Measurements from ENCODE around the gene CD2AP. TPM values are rescaled to one million over a fixed set of nuclear protein-coding genes. Genes with fewer than 3 reads are reported as not detected.

CD2AP gene
- total RNA-seq, 1 donor from 2014 or later, result 29.5 TPM

DNA sequence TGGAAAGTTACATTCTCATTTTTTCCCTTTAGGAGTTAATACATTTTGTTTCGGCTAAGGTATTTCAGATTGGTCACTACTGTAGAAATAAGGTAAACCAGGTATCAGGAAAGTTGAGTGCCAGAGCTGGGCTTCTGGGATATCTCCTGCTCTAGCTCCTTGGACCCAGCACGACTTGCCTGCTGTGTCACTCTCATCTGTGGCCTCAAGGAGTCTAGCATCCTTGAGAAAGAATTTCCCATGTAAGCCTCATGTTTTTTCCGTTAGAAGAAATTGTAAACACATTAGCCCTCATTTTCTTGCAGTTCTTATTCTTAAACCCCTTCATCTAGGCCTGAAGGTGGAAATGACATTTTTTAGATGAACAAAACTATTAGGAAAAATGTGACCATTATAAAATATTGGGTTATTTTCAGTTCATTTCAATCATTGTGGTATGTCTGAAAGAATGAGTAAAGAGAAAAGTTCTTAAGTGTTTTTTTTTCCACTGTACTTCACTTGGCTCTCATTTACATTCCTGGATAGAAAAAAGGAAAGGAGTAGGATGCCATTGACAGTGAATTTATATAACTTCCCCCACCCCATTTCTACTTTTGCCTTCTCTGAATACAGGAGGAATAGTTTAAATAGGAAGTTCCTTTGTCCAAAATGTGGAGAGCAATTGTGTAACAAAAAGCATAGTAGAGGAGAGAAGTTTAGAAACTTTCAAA lies 46.7 kb downstream of the CD2AP start:
- no peaks in the 10 kb centered on the region for H3K27me3 Mint-ChIP-seq
- no peak for TF ChIP-seq CTCF (conservative IDR thresholded peaks at IDR 0.05)
- H3K36me3 Mint-ChIP-seq, result peaks cover 29% of the 10 kb centered on the region
- H3K27ac Mint-ChIP-seq, result no peak overlapping the region
- no peak overlapping the region for H3K4me3 Mint-ChIP-seq
- no peak for DNase-seq (ENCODE audit: extremely low spot score, unreplicated experiment)
- peaks cover 4% of the 10 kb centered on the region for H3K4me1 Mint-ChIP-seq (ENCODE audit: unreplicated experiment)
- peaks cover 8% of the 10 kb centered on the region for H3K9me3 Mint-ChIP-seq

DNA sequence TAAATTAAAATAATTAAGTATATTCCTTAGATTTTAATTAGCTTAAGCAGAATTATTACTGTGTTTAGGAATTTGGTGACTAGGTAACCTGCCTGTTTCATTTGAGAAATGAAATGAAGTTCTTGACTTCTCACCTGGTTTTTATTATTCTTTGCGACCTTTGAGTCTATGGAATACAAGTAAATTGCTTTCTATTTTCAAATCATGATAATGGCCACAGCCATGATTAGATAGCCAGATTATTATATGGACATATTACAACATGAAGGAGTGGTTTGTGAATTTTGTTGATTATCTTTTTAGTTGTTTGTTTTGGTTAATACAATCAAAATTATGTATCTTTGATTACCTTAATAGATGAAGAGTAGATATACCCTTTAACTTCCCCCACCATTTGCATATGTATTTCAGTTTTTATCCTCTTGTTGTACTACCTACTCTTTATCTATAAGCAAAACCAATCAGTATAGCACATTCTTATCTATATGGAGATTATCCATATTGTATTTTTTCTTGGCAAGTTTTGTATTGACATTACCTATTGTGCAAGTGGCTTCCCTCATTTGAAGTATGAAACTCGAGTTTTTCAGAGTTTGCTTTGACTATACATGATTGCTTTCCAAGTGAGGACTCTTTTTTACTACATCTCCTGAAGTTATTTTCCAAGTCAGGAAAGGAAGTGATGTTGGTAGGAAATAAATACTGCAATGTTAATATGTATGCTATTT lies 47.9 kb downstream of the CD2AP start:
- TF ChIP-seq CTCF (conservative IDR thresholded peaks at IDR 0.05), result no peak
- H3K27me3 Mint-ChIP-seq, result no peaks in the 10 kb centered on the region

GRCh38 chr6:47527274-47527673 lies 49.7 kb downstream of the CD2AP start:
- H3K27ac Mint-ChIP-seq, result no peak overlapping the region
- H3K9me3 Mint-ChIP-seq, result peaks cover 12% of the 10 kb centered on the region
- no peak for TF ChIP-seq CTCF (conservative IDR thresholded peaks at IDR 0.05)
- H3K4me1 Mint-ChIP-seq (ENCODE audit: unreplicated experiment), result no peaks in the 10 kb centered on the region
- no peak overlapping the region for H3K4me3 Mint-ChIP-seq
- H3K27me3 Mint-ChIP-seq, result no peaks in the 10 kb centered on the region
- no peak for DNase-seq (ENCODE audit: extremely low spot score, unreplicated experiment)
- peaks cover 35% of the 10 kb centered on the region for H3K36me3 Mint-ChIP-seq

More for the DNA sequence above, 47.9 kb downstream of the CD2AP start:
- no peak overlapping the region for H3K4me3 Mint-ChIP-seq
- H3K4me1 Mint-ChIP-seq (ENCODE audit: unreplicated experiment), result no peaks in the 10 kb centered on the region
- peaks cover 12% of the 10 kb centered on the region for H3K9me3 Mint-ChIP-seq
- DNase-seq (ENCODE audit: extremely low spot score, unreplicated experiment), result no peak
- H3K27ac Mint-ChIP-seq, result peak overlapping the region; percentile 29
- peaks cover 35% of the 10 kb centered on the region for H3K36me3 Mint-ChIP-seq

GRCh38 chr6:47529734-47530133 lies 52.1 kb downstream of the CD2AP start:
- peak overlapping the region; percentile 24 for H3K27ac Mint-ChIP-seq
- H3K27me3 Mint-ChIP-seq, result no peaks in the 10 kb centered on the region
- H3K4me1 Mint-ChIP-seq (ENCODE audit: unreplicated experiment), result no peaks in the 10 kb centered on the region
- no peak overlapping the region for H3K4me3 Mint-ChIP-seq
- TF ChIP-seq CTCF (conservative IDR thresholded peaks at IDR 0.05), result no peak
- H3K9me3 Mint-ChIP-seq, result peaks cover 12% of the 10 kb centered on the region
- no peak for DNase-seq (ENCODE audit: extremely low spot score, unreplicated experiment)
- H3K36me3 Mint-ChIP-seq, result peaks cover 43% of the 10 kb centered on the region

GRCh38 chr6:47532981-47533585 lies 55.5 kb downstream of the CD2AP start:
- H3K27me3 Mint-ChIP-seq, result no peaks in the 10 kb centered on the region
- H3K36me3 Mint-ChIP-seq, result peaks cover 28% of the 10 kb centered on the region
- no peak for TF ChIP-seq CTCF (conservative IDR thresholded peaks at IDR 0.05)
- no peaks in the 10 kb centered on the region for H3K4me1 Mint-ChIP-seq (ENCODE audit: unreplicated experiment)
- H3K9me3 Mint-ChIP-seq, result peaks cover 4% of the 10 kb centered on the region
- DNase-seq (ENCODE audit: extremely low spot score, unreplicated experiment), result no peak
- no peak overlapping the region for H3K4me3 Mint-ChIP-seq
- H3K27ac Mint-ChIP-seq, result no peak overlapping the region
